ENCODE measurements around the gene WNT8B. TPM values are rescaled to one million over a fixed set of nuclear protein-coding genes. Genes with fewer than 3 reads are reported as not detected.
A peak's percentile ranks its signal among the peaks of the same experiment; 100 is the strongest.

The WNT8B gene
- total and polyA plus RNA-seq, 3 experiments from 2014 or later, result not detected

DNA sequence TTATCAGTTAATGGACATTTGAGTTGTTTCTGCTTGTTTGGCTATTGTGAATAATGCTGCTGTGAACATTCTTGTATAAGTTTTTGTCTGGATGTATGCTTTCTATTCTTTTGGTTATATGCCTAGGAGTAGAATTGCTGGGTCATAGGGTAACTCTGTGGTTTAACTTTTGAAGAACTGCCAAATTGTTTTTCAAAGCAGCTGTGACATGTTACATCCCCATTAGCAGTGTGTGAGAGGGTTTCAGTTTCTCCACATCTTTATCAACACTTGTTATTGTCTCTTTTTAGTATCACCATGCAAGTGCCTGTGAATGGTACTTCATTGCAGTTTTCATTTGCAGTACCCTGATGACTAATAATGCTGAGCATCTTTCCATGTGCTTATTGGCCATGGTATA, 69.0 kb downstream of the WNT8B start:
- H3K9me3 ChIP-seq (ENCODE audit: low read length), result no peaks in the 10 kb centered on the region
- peak overlapping the region in 1 of 7 donors; percentile 44 for H3K4me3 Mint-ChIP-seq
- no peak overlapping the region for H3K27ac ChIP-seq (ENCODE audit: low read depth, low read length)
- peaks cover 3% of the 10 kb centered on the region for H3K36me3 ChIP-seq (ENCODE audit: insufficient read depth, low read length)
- H3K9me3 Mint-ChIP-seq, result no peaks in the 10 kb centered on the region
- peak overlapping the region in 1 of 8 donors; percentile 48 for H3K27ac Mint-ChIP-seq
- no peaks in the 10 kb centered on the region for H3K27me3 ChIP-seq (ENCODE audit: insufficient read depth, low read length, poor library complexity, severe bottlenecking)
- POLR2A ChIA-PET, result no interaction called here
- DNase-seq, result no peak
- H3K36me3 Mint-ChIP-seq, result peaks cover 0 to 22% (median 0%) of the 10 kb centered on the region in 3 donors
- peaks cover 21 to 32% (median 28%) of the 10 kb centered on the region in 3 donors for H3K4me1 Mint-ChIP-seq
- CTCF ChIA-PET, result no interaction called here
- H3K27me3 Mint-ChIP-seq, result no peaks in the 10 kb centered on the region
- H3K4me1 ChIP-seq (ENCODE audit: insufficient read depth, low read length), result peaks cover 49% of the 10 kb centered on the region
- no peak overlapping the region for H3K4me3 ChIP-seq (ENCODE audit: low read length)

Other genes with a start within 250 kb of the WNT8B start
- gene CHUK, start 233.4 kb upstream of the WNT8B start, total RNA-seq, result 10 to 100 TPM; 41.1 to 41.4 TPM
- 17.4 TPM for gene CHUK, start 233.4 kb upstream of the WNT8B start, polyA plus RNA-seq
- 10 to 100 TPM; 45.7 to 48.5 TPM for gene CWF19L1, start 195.4 kb upstream of the WNT8B start, total RNA-seq
- 29.9 TPM for gene CWF19L1, start 195.4 kb upstream of the WNT8B start, polyA plus RNA-seq
- gene BLOC1S2, start 176.3 kb upstream of the WNT8B start, total RNA-seq, result 10 to 100 TPM; 69.7 to 73.2 TPM
- gene BLOC1S2, start 176.3 kb upstream of the WNT8B start, polyA plus RNA-seq, result 74.6 TPM
- gene PKD2L1, start 132.8 kb upstream of the WNT8B start, total RNA-seq, result not detected
- gene PKD2L1, start 132.8 kb upstream of the WNT8B start, polyA plus RNA-seq, result not detected
- 10 to 100 TPM; 43.9 to 45.3 TPM for gene SCD, start 115.8 kb upstream of the WNT8B start, total RNA-seq
- 5.1 TPM for gene SCD, start 115.8 kb upstream of the WNT8B start, polyA plus RNA-seq
- gene SEC31B, start 56.9 kb downstream of the WNT8B start, total RNA-seq, result 10 to 100 TPM; 15.4 to 15.8 TPM
- 2.3 TPM for gene SEC31B, start 56.9 kb downstream of the WNT8B start, polyA plus RNA-seq
- 100 to 1,000 TPM; 242 to 246 TPM for gene NDUFB8, start 66.9 kb downstream of the WNT8B start, total RNA-seq
- gene NDUFB8, start 66.9 kb downstream of the WNT8B start, polyA plus RNA-seq, result 488 TPM
- gene HIF1AN, start 72.9 kb downstream of the WNT8B start, total RNA-seq, result 10 to 100 TPM; 48.6 to 52.8 TPM
- gene HIF1AN, start 72.9 kb downstream of the WNT8B start, polyA plus RNA-seq, result 29.7 TPM

Data from CD8-positive, alpha-beta memory T cell (primary cell).